ENCODE results near the gene OR14C36. TPM values are rescaled to one million over a fixed set of nuclear protein-coding genes. Genes with fewer than 3 reads are reported as not detected.
"Not testable (repeated sequence)": the region's sequence is repeated elsewhere in the genome, so short reads cannot be mapped to it uniquely, and the experiment has no call there.

The OR14C36 gene, protein sequence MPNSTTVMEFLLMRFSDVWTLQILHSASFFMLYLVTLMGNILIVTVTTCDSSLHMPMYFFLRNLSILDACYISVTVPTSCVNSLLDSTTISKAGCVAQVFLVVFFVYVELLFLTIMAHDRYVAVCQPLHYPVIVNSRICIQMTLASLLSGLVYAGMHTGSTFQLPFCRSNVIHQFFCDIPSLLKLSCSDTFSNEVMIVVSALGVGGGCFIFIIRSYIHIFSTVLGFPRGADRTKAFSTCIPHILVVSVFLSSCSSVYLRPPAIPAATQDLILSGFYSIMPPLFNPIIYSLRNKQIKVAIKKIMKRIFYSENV
- total RNA-seq, result not detected
- not detected for polyA plus RNA-seq (ENCODE audit: insufficient read depth, low read depth, low replicate concordance)
- long read RNA-seq, donor 1, result 0 reads
- long read RNA-seq, donor 2, result 0 reads
- long read RNA-seq, donor 3, result 0 reads
- long read RNA-seq, donor 4, result 0 reads
- long read RNA-seq, donor 5, result 0 reads
- long read RNA-seq, donor 6, result 0 reads
- long read RNA-seq, donor 7, result 0 reads
- long read RNA-seq, donor 8, result 0 reads
- long read RNA-seq, donor 9, result 0 reads
- long read RNA-seq, donor 10, result 0 reads

GRCh38 chr1:248348475-248348874, at the start of gene OR14C36:
Gene OR14C36 (plus strand): TSS chr1:248348775. CDS start chr1:248348775, 0 bp downstream.
- FAIRE-seq (no peak), DNase-seq (no peak)
- Histone ChIP-seq H3K9me3 (ENCODE audit: control insufficient read depth in 2 of 3, insufficient read depth in 1 of 3, low read length in 3 of 3) (no peaks in the 10 kb centered on the region), H3K27ac (ENCODE audit: low read depth in 2 of 2, low read length in 2 of 2) (no peak within 1 kb of the TSS), H3K36me3 (ENCODE audit: control insufficient read depth in 2 of 3, insufficient read depth in 3 of 3, low read length in 3 of 3) (no peaks in the 10 kb centered on the region), H3K4me1 (ENCODE audit: control insufficient read depth in 2 of 3, insufficient read depth in 2 of 3, low read depth in 1 of 3, low read length in 3 of 3) (no peaks in the 10 kb centered on the region), H3K4me3 (ENCODE audit: low read length in 3 of 3) (no peak within 1 kb of the TSS), H3K27me3 (ENCODE audit: control insufficient read depth, insufficient read depth, low read length) (no peaks in the 10 kb centered on the region), H3K9ac (ENCODE audit: low read length in 3 of 3) (no peak within 1 kb of the TSS)
- TF ChIP-seq, protein P1, sequence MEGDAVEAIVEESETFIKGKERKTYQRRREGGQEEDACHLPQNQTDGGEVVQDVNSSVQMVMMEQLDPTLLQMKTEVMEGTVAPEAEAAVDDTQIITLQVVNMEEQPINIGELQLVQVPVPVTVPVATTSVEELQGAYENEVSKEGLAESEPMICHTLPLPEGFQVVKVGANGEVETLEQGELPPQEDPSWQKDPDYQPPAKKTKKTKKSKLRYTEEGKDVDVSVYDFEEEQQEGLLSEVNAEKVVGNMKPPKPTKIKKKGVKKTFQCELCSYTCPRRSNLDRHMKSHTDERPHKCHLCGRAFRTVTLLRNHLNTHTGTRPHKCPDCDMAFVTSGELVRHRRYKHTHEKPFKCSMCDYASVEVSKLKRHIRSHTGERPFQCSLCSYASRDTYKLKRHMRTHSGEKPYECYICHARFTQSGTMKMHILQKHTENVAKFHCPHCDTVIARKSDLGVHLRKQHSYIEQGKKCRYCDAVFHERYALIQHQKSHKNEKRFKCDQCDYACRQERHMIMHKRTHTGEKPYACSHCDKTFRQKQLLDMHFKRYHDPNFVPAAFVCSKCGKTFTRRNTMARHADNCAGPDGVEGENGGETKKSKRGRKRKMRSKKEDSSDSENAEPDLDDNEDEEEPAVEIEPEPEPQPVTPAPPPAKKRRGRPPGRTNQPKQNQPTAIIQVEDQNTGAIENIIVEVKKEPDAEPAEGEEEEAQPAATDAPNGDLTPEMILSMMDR (IDR thresholded peaks at IDR 0.05; ENCODE audit: borderline replicate concordance, extremely low read depth, insufficient read depth), result no peak
- intact Hi-C loops (cut with DNase I), result no loop called here

DNA sequence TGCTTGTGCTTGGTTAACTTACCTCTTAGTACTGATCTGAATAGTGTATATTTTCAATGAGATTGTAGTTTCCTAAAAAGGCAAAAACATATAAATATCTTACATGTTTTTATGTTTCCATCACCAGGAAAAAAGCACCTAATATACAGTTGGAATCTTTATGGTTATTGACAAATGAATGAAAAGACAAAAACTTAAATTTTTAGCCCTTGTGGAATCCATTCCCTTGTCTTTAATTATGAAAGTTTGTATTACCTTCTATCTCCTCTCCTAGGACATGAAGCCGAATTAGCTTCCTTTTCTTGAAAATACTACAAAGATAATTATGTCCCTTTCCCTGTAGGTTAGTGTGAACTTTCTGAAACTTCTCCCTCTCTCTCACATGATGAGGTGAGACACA, 45.3 kb upstream of the OR14C36 start, which contains the start of gene OR2T12:
Gene OR2T12 (minus strand): TSS at position 101 of the 400 bp plus-strand sequence. CDS start 7,846 bp downstream, outside the sequence.
- Histone ChIP-seq H3K27me3 (ENCODE audit: control insufficient read depth, insufficient read depth, low read length) (no peaks in the 10 kb centered on the region), H3K27ac (ENCODE audit: low read depth in 2 of 2, low read length in 2 of 2) (no peak within 1 kb of the TSS), H3K36me3 (ENCODE audit: control insufficient read depth in 2 of 3, insufficient read depth in 3 of 3, low read length in 3 of 3) (no peaks in the 10 kb centered on the region), H3K4me1 (ENCODE audit: control insufficient read depth in 2 of 3, insufficient read depth in 2 of 3, low read depth in 1 of 3, low read length in 3 of 3) (no peaks in the 10 kb centered on the region), H3K4me3 (ENCODE audit: low read length in 3 of 3) (no peak within 1 kb of the TSS), H3K9ac (ENCODE audit: low read length in 3 of 3) (no peak within 1 kb of the TSS), H3K9me3 (ENCODE audit: control insufficient read depth in 2 of 3, insufficient read depth in 1 of 3, low read length in 3 of 3) (no peaks in the 10 kb centered on the region)
- FAIRE-seq, result no peak
- intact Hi-C loops (cut with DNase I), result no loop called here
- no peak for DNase-seq
- TF ChIP-seq, protein P1 (IDR thresholded peaks at IDR 0.05; ENCODE audit: borderline replicate concordance, extremely low read depth, insufficient read depth), result no peak

GRCh38 chr1:248305672-248306071, 42.9 kb upstream of the OR14C36 start:
- FAIRE-seq; H3K9me3 ChIP-seq (ENCODE audit: control insufficient read depth in 2 of 3, insufficient read depth in 1 of 3, low read length in 3 of 3); H3K4me1 ChIP-seq (ENCODE audit: control insufficient read depth in 2 of 3, insufficient read depth in 2 of 3, low read depth in 1 of 3, low read length in 3 of 3); DNase-seq; intact Hi-C loops (cut with DNase I); H3K4me3 ChIP-seq (ENCODE audit: low read length in 3 of 3); H3K36me3 ChIP-seq (ENCODE audit: control insufficient read depth in 2 of 3, insufficient read depth in 3 of 3, low read length in 3 of 3); H3K9ac ChIP-seq (ENCODE audit: low read length in 3 of 3); H3K27me3 ChIP-seq (ENCODE audit: control insufficient read depth, insufficient read depth, low read length); H3K27ac ChIP-seq (ENCODE audit: low read depth in 2 of 2, low read length in 2 of 2): not testable (repeated sequence)

GRCh38 chr1:248306103-248306502, 42.5 kb upstream of the OR14C36 start:
- intact Hi-C loops (cut with DNase I), result no loop called here
- no peak overlapping the region for H3K27ac ChIP-seq (ENCODE audit: low read depth in 2 of 2, low read length in 2 of 2)
- TF ChIP-seq, protein P1 (IDR thresholded peaks at IDR 0.05; ENCODE audit: borderline replicate concordance, extremely low read depth, insufficient read depth), result no peak
- no peaks in the 10 kb centered on the region for H3K4me1 ChIP-seq (ENCODE audit: control insufficient read depth in 2 of 3, insufficient read depth in 2 of 3, low read depth in 1 of 3, low read length in 3 of 3)
- H3K36me3 ChIP-seq (ENCODE audit: control insufficient read depth in 2 of 3, insufficient read depth in 3 of 3, low read length in 3 of 3), result no peaks in the 10 kb centered on the region
- FAIRE-seq (no peak), DNase-seq (no peak)
- no peak overlapping the region for H3K9ac ChIP-seq (ENCODE audit: low read length in 3 of 3)
- no peaks in the 10 kb centered on the region for H3K27me3 ChIP-seq (ENCODE audit: control insufficient read depth, insufficient read depth, low read length)
- H3K9me3 ChIP-seq (ENCODE audit: control insufficient read depth in 2 of 3, insufficient read depth in 1 of 3, low read length in 3 of 3), result no peaks in the 10 kb centered on the region
- no peak overlapping the region for H3K4me3 ChIP-seq (ENCODE audit: low read length in 3 of 3)

- H3K9me3 ChIP-seq (ENCODE audit: control insufficient read depth in 2 of 3, insufficient read depth in 1 of 3, low read length in 3 of 3); H3K27me3 ChIP-seq (ENCODE audit: control insufficient read depth, insufficient read depth, low read length); H3K36me3 ChIP-seq (ENCODE audit: control insufficient read depth in 2 of 3, insufficient read depth in 3 of 3, low read length in 3 of 3); H3K9ac ChIP-seq (ENCODE audit: low read length in 3 of 3); H3K4me3 ChIP-seq (ENCODE audit: low read length in 3 of 3); DNase-seq; H3K27ac ChIP-seq (ENCODE audit: low read depth in 2 of 2, low read length in 2 of 2); H3K4me1 ChIP-seq (ENCODE audit: control insufficient read depth in 2 of 3, insufficient read depth in 2 of 3, low read depth in 1 of 3, low read length in 3 of 3); intact Hi-C loops (cut with DNase I); FAIRE-seq: not testable (repeated sequence)
These were observed 41.8 kb upstream of the OR14C36 start for GRCh38 chr1:248306740-248307139.

Measured in kidney (tissue), 22 donors.